NCI-H1048 (cell line): ENCODE results near the gene TSPY4.
"Not testable (repeated sequence)": the region's sequence is repeated elsewhere in the genome, so short reads cannot be mapped to it uniquely, and the experiment has no call there.

Experiments used
- DNase-seq: peaks from one replicate; lab custom pipeline; 2025; lab: John Stamatoyannopoulos, UW

The TSPY4 gene, protein sequence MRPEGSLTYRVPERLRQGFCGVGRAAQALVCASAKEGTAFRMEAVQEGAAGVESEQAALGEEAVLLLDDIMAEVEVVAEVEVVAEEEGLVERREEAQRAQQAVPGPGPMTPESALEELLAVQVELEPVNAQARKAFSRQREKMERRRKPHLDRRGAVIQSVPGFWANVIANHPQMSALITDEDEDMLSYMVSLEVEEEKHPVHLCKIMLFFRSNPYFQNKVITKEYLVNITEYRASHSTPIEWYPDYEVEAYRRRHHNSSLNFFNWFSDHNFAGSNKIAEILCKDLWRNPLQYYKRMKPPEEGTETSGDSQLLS

GRCh38 chrY:9337164-9337563 lies at the start of gene TSPY4:
Gene TSPY4, plus strand, starts transcription at chrY:9337464. Its CDS starts 46 bp downstream, at chrY:9337510.
- DNase-seq = not testable (repeated sequence)

DNA sequence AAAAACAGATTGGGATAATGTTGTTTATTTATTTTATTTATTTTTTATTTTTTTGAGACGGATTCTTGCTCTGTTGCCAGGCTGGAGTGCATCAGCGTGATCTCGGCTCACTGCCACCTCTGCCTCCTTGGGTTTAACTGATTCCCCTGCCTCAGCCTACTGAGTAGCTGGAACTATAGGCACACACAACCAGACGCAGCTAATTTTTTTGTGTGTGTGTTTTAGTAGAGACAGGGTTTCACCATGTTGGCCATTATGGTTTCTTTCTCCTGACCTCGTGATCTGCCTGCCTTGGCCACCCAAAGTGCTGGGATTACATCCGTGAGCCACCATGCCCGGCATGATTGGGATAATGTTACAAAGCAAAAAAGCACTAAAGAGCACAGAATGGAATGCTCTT lies 16.3 kb upstream of the TSPY4 start:
- DNase-seq = no peak

- DNase-seq = not testable (repeated sequence)
Observed at GRCh38 chrY:9357497-9357896, 20.2 kb downstream of the TSPY4 start, which contains the start of gene TSPY8. Gene TSPY8, plus strand, starts transcription at chrY:9357797. Its CDS starts 46 bp downstream, at chrY:9357843.
